HG02642 (cell line): ENCODE results near the gene KRTAP10-6.
"Not testable (repeated sequence)": the region's sequence is repeated elsewhere in the genome, so short reads cannot be mapped to it uniquely, and the experiment has no call there.

ENCODE experiments used
- ATAC-seq: cut with Tn5 transposase; IDR thresholded peaks from one replicate; pipeline ENCODE4 v1.9.1; 2021; ENCODE audit warnings: mild to moderate bottlenecking; ENCODE audit not compliant: unreplicated experiment, poor library complexity

KRTAP10-6 gene

DNA sequence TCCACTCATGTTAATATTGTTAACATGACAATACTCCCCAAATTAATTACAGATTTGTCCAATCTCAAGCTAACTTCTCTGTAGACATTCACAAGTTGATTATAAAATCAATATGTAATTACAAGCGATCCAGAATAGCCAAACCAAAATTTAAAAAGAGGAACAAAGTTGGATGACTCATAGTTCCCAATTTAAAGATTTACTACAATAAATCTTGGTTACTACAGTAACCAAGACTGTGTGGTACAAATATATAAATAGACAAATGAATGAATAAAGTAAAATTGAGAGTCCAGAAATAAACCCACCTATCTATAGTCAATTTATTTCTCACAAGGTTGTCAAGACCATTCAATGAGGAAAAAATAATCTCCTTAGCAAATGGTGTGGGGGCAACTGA, 25.9 kb downstream of the KRTAP10-6 start:
- no peak for ATAC-seq

DNA sequence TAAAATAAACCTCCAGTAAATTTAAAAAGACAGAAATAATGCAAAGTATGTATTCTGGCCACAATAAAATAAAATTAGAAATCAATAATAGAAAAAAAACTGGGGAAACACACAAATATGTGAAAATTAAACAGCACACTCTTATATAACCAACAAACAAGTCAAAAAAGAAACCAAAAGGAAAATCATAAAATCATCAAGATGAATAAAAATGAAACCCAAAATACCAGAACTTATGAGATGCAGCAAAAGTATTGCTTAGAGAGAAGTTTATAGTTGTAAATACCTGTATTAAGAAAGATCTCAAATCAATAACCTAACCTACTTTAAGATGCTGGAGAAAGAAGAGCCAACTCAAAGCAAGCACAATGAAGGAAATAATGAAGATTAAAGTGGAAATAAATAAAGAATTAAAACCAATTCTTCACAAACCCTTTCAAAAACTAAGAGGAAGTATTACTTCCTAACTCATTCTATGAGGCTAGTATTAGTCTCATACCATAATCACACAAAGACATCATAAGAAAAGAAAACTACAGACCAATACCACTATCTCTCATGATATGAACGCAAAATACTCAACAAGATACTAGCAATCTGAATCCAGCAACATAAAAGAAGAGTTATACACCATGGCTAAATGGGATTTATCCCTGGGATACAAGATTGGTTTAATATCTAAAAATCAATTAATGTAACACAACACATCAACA, 27.3 kb downstream of the KRTAP10-6 start:
- no peak for ATAC-seq

DNA sequence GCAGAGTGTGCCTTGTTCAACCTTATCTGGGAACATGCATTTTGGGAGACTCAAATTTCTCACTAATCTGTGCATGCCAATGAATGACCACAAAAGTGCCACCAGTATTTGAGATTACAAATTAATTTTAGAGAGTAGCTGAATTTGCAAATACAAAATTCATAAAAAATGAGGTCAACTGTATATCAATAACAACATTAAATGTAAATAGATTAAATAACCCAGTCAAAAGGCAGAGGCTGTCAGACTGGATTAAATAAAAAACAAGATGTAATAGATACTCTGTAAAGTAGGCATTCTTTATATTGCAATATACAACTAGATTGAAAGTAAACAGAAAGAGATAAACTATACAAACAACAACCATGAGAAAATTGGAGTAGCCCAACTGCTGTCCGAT, 28.2 kb downstream of the KRTAP10-6 start:
- no peak for ATAC-seq

DNA sequence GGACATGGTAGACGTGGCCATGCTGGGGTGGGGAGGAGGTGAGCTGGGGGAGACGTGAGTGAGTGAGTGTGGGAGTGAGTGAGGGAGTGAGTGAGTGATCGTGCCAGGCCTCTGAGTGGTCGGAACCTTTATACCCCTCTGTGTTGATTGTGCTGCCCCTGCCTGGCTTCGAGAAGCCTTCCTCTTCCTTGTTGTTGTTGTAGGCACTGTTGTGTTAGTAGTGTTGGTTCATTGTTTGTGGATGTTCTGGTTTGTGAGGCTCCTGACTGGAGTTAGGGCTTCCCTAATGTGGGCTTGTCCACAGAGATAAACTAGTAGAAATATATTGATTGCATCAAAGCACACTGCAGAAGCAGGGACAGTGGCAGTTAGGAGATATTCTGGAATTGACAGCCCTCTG, 33.6 kb downstream of the KRTAP10-6 start, which contains the start of gene KRTAP10-3:
TSS of gene KRTAP10-3 (minus strand) at position 101 of the 400 bp plus-strand sequence. CDS start at position 21, 80 bp downstream.
- ATAC-seq: no peak

DNA sequence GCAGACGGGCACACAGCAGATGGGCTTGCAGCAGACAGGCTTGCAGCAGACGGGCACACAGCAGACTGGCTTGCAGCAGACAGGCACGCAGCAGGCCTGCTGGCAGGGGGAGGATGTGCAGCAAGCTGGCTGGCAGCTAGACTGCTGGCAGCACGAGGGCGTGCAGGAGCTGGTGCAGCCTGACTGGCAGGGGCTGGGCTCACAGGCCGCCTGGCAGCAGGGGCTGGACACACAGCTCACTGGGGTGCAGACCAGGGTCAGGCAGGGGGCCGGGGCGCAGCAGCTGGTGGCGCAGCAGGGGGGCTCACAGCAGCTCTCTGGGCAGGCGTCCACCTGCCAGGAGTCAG, 34.0 kb downstream of the KRTAP10-6 start:
- not testable (repeated sequence) for ATAC-seq

DNA sequence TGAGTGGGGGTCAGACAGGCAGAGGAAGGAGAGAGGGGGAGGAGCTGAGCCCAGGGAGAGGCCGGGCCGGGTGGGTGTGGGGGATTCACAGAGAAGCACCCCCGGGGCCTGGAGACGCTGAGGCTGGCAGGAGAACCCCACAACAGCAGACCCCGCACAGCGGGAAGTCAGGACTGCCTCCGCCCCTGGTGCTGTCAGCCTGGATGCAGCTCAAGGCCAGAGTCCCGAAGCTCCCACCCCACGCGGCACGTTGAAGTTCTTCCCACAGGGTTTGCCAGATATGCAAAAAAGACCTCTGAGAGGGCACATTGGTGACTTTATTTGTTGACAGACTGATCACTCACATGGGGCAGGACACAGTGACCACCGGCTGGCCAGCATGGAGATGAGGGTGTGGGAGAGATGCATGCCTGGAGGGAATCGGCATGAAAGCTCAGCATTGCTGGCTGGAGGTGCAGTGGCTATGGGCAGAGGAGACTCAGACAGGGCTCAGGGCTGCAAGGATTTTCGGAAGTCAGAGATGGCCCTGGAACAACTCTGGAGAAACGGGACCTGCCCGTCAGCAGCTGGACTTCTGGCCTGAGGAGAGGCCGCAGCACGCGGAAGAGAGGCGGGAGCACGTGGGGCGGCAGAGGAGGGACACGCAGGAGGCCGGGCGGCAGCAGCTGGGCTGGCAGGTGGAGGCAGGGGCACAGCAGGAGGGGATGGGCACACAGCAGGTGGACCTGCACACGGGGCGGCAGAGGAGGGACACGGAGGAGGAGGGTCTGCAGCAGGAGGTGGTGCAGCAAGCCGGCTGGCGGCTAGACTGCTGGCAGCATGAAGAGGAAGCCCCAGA, 34.6 kb downstream of the KRTAP10-6 start:
- no peak for ATAC-seq

DNA sequence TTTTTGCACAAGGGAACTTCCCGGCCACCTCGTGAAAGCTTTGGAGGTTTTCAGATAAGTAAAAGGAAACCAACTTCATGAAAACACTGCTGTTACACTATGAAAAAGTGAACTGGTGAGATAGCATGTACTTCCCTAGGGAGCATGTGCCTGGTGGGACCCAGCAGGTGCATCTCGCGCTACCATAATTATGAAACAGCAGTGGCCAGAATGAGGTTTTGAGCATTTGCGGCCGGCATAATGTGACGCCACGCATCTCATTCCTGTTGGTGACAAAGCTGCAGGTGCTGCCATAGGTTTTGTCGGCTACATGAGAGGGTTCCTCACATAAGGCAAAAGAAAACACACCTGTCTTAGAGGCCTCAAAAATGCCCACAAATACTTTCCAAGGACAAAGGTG, 35.4 kb downstream of the KRTAP10-6 start:
- ATAC-seq: no peak

DNA sequence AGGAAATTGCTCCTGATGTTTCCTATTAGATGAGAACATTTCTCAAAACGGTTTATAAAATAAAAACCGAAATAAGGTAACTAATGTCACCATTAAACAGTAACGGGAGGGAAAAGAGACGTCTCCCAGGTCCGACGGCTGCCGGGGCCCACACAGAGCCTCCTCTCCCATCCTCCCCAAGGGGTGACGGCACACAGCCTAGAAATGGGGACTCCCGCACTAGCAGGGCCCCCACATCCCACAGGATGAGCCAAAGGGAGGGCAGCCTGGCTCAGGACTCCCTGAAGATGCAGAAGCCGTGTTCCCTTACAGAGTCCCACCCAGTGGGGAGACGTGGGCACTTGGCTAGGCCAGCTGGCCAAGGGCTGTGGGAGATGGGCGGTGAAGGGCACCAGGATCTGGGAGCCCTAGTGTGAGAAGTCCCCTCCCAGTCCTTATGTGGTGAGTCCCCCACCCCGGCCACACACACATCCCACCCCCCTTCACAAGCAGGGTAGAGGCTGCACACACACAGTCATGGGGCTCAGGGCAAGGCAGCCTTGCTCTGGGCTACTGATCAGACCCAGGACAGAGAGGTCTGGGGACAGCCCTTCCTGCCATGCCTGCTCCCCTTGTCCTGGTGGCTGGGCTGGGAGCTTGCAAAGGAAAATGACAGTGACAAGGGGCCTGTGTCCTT, 37.0 kb downstream of the KRTAP10-6 start:
- ATAC-seq: no peak

DNA sequence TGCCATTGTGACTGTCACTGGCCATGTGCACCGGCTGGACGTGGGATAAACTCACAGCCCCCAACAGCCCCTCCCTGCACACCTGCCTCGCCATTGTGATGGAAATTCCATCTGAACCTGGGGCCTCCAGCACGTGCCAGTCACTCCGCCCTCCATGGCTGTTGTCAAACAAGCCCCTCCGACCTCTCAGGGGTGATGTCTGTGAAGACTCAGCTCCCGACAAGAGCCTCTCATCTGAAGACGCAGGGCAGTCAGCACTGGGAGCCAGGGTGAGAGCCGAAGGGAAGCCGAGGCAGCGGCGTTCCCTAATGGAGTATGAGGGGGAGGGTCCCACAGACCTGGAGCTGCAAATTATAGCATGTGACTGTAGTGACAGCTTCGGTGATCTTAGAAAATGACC, 39.6 kb downstream of the KRTAP10-6 start:
- no peak for ATAC-seq

DNA sequence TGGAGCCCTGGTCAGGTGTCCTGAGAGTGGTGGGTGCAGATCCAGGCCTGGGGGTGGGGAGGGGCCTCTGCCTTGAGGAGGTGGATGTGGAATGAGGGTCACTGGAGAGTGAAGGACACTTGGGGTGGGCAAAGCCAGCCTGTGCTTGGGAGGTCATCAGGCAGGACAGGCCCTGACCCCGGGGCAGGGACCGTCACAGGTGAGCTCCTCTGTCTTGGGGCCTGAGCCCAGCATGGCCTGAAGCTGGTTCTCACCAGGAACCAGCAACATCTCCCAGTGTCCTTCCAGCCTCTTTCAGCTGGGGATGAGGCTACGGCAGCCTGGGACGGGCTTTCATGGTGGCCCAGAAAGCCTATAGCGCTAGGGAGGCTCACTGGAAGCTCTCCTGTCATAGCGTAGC, 40.2 kb downstream of the KRTAP10-6 start:
- no peak for ATAC-seq

DNA sequence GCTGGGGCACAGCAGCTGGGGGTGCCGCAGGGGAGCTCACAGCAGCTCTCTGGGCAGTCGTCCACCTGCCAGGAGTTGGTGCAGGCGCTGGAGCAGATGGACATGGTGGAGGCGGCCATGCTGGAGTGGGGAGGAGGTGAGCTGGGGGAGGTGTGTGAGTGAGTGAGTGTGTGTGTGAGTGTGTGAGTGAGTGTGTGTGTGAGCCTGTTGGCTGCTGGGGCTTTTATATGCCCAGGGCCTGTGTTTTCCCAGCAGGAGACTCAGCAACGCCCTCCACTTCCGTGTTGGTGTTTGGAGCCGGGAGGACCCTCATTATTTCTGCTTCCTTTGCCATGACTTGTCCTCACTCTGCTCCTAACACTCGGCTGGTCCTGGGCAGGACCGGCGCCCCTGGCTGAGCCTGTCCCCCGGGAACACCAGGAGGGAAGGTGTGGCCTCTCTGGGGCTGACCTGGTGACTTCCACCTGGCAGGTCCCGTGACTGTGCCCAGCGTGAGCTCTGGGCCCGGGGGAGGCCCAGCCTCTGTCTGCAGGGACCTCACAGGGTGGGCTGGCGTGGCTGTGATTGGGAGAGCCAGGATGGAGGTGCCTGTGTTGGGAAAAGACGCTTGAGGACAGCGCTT, 40.9 kb downstream of the KRTAP10-6 start, which contains the start of gene KRTAP10-2:
TSS of gene KRTAP10-2 (minus strand) at position 166 of the 622 bp plus-strand sequence. CDS start at position 119, 47 bp downstream.
- no peak for ATAC-seq

DNA sequence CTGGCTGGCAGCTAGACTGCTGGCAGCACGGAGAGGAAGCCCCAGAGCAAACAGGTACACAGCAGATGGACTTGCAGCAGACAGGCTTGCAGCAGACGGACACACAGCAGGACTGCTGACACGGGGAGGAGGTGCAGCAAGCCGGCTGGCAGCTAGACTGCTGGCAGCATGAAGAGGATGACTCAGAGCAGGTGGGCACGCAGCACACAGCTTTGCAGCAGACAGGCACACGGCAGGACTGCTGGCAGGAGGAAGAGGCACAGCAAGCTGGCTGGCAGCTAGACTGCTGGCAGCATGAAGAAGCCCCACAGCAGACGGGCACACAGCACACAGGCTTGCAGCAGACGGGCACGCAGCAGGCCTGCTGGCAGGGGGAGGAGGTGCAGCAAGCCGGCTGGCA, 41.5 kb downstream of the KRTAP10-6 start:
- ATAC-seq: no peak

DNA sequence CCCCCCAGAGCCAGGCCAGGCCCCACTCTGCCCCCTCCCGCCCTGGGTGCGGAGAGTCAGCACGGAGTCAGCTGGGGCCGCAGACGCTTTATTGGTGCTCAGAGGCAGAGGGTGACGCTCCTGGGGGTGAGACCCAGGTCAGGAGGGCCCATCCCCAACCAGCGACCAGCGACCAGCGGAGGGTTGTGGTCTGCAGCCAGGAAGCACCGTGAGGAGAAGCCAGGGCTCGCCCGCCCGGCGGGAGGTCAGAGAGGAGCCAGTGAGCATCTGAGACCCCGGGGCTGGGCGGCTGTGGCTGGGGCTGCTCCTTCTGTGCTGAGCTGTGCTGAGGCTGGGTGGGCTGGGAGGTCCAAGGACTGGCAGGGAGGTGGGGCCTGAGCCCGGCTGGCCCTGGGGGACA, 42.0 kb downstream of the KRTAP10-6 start:
- not testable (repeated sequence) for ATAC-seq

DNA sequence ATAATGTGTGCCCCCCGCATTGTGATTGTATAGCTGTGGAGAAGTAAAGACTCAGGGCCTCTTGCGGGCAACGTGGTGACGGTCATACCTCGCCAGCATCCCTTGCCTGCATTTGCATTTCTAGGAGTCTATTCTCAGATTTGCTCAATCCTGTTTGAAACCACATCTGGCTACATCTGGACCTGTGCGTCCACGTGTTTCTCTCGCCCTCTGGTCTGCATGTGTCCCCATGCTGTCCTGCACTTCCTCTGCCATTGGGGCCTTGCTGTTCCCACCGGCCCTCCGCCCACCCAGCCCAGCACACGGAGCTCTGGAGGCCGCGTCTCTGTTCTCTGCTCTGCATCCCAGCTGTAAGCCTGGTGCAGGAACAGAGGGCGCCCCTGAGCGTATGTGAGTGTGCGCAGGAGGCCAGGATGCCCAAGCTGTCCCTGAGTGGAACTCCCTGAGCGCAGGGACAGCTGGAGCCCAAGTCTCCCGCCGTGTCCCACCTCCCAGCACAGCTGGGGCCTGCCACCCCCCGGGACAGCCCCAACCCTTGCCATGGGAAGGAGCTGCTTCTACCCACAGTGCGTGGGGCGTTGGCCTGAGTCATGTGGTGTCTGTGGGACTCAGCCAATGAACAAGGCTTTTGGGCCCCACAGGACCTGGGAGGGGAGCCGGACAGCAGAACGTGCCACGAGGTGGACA, 42.6 kb downstream of the KRTAP10-6 start:
- no peak for ATAC-seq

DNA sequence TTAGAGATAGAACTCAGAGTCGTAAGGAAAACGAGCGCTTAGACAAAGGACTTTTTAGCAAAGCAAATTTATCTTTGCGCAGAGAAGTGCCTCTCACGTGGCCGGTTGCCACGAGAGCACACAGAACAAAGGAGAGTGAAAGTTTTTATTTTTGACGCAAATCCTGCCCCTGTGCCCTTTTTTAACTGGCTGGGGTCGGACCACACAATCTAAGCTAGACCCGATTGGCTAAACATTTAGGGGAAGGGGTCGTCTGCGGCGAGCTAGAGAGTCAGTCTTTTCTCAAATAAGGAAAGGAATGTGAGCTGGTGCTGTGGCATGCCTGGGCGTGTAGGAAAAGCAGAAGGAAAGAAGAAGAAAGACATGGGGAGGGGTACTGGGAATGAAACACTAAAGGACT, 43.4 kb downstream of the KRTAP10-6 start:
- no peak for ATAC-seq

DNA sequence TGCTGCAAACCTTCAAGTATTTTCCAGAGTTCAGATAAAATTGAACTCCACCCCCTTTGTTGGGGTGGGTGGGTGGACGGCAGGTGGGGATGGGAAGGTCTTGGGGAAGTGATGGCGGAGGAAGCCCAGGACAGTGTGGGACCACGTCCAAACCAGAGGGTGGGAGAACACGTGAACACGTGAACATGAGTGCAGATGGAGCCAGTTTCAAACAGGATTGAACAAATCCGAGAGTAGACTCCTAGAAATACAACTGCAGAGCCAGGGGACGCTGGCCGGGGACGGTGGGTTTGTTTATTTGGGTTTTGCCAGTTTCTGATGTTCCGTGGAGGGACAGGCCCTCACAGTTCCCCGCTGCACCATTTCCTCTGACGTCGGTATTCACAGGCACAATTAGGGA, 43.9 kb downstream of the KRTAP10-6 start:
- ATAC-seq: no peak

DNA sequence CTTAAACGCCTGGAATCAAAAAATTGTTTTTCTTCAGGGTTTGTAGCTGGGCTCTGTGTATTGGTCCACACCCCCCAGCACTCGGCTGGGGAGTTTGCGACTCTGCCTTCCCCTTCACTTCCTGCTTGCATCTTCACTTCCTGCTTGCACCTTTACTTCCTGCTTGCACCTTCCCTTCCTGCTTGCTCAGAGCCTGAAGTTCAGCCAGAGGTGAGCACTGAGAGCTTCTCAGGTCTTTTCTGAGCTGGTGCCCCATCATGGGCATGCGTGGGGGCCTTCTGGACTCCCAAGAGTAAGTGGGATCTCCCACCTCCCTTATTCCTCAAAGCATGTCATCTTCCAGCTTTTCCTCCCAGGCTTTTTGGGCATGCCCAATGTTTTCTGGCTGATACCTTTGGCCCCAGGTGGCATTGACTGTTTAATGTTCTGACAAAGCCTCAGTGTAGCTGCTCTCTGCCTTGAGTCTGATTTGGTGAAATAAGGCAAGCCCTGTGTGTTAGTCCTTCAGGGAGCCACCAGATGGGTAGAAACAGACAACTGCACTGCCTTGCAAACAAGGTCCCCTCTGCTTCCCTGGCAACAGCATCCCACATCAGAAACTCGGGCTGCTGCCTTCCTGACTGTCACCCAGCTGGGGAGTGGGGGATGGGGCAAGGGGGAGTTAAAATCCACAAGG, 44.5 kb downstream of the KRTAP10-6 start:
- ATAC-seq: no peak

DNA sequence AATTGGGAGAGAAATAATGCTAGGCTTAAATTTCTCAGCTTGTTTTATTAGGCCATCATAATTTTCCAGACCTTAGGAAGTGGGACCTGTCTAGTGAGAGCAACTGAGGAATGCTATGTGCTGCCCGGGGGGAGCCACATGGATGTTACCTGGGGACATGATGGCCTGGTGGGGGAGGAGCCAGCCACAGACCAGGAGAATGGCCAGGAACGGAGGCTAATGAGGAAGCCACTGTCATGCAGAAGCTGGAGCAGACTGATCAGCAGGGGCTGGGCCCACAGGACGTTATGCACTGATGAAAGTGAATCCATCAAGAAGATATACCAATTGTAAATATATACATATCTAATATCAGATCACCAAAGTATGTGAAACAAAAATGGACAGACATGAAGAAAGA, 47.7 kb downstream of the KRTAP10-6 start:
- no peak for ATAC-seq

DNA sequence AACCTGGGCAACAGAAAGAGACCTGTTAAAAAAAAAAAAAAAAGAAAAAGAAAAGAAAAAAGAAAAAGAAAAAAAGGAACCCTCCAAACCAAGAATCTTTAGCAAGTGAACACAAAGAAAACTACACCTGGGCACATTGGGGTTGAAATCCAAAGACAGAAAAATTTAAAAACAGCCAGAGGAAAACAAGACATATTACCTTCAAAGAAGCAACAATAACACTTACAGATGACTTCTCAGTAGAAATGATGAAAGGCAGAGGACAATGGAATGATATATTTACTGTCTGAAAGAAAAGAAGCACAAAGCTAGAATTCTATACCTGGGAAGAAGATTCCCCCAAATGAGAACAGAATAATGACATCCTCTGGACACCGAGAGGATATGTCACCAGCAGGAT, 49.6 kb downstream of the KRTAP10-6 start:
- no peak for ATAC-seq
